ACC112 (cell line): Measurements from ENCODE around the gene BICRA.
"Not testable (repeated sequence)": the region's sequence is repeated elsewhere in the genome, so short reads cannot be mapped to it uniquely, and the experiment has no call there.

Source experiments
- H2AFZ ChIP-seq: fragments of 200-600 bp; sonication (generic); one replicate; pipeline ENCODE4 v1.6.0; 2017; ENCODE audit warnings: antibody characterized with exemption, low read length; ENCODE audit not compliant: unreplicated experiment
- H3K27ac ChIP-seq: fragments of 200-600 bp; sonication (generic); 2 replicates; pipeline ENCODE4 v1.5.1; 2014; ENCODE audit warnings: low read depth, mild to moderate bottlenecking, antibody characterized with exemption, low read length, moderate library complexity
- H3K27me3 ChIP-seq: fragments of 200-600 bp; sonication (generic); 2 replicates; pipeline ENCODE4 v1.6.1; 2014; ENCODE audit warnings: mild to moderate bottlenecking, antibody characterized with exemption, low read length, moderate library complexity, mixed read lengths; ENCODE audit not compliant: insufficient read depth
- H3K36me3 ChIP-seq: fragments of 200-600 bp; sonication (generic); 2 replicates; pipeline ENCODE4 v1.6.1; 2016; ENCODE audit warnings: mild to moderate bottlenecking, antibody characterized with exemption, low read length, moderate library complexity, mixed read lengths; ENCODE audit not compliant: insufficient read depth
- H3K4me1 ChIP-seq: fragments of 200-600 bp; sonication (generic); one replicate; pipeline ENCODE4 v1.6.1; 2016; ENCODE audit warnings: low read length, mixed read lengths; ENCODE audit not compliant: insufficient read depth, unreplicated experiment, control insufficient read depth
- H3K4me3 ChIP-seq: fragments of 200-600 bp; sonication (generic); 2 replicates; pipeline ENCODE4 v1.5.1; 2014; ENCODE audit warnings: mild to moderate bottlenecking, low read depth, low read length
- H3K79me2 ChIP-seq: fragments of 200-600 bp; sonication (generic); one replicate; pipeline ENCODE4 v1.6.0; 2016; ENCODE audit warnings: low read length; ENCODE audit not compliant: control insufficient read depth, unreplicated experiment, insufficient read depth

The BICRA gene

DNA sequence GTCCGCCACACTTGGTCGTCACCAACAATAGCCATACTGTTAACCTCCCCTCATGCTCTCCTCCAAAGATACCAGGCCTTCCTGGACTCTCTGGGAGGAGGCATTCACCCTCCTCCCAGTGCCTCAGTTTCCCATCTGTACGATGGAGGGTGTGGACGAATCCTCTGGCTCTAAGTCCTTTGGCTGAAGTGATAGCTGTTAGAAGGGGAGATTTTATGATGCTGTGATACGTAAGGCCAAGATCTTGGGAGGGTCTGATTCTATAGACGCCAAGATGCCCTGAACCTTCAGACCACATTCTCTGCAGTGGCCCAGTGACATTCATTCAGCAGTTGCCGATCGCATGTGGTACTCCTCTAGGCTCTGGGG, 121.6 kb downstream of the BICRA start:
- no peak overlapping the region for H3K4me3 ChIP-seq
- H3K79me2 ChIP-seq, result peaks cover 20% of the 10 kb centered on the region
- H2AFZ ChIP-seq, result no peak overlapping the region
- H3K27me3 ChIP-seq, result no peaks in the 10 kb centered on the region
- H3K27ac ChIP-seq, result no peak overlapping the region
- peaks cover 17% of the 10 kb centered on the region; the same call in 1 of the 2 replicates for H3K36me3 ChIP-seq
- peaks cover 29% of the 10 kb centered on the region for H3K4me1 ChIP-seq

DNA sequence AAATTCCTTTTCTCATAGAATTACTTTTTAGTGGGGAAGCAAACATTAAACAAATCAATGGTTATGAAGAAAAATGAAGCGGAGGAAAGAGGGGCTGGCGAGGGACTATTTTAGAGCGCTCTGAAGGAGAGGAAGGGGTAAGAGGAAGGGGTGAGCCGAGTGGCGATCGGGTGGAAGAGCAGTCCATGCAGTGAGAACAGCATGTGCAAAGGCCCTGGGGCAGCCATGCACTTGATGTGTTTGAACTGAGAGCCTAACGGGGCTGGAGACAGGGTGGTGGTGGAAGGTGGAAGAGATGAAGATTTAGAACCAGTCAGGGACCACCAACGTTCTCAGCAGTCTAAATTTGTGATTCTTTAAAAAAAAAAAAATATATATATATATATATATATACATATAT, 122.0 kb downstream of the BICRA start:
- Histone ChIP-seq H3K79me2 (peaks cover 20% of the 10 kb centered on the region), H3K36me3 (peaks cover 17% of the 10 kb centered on the region; the same call in 1 of the 2 replicates), H3K27ac (no peak overlapping the region)

DNA sequence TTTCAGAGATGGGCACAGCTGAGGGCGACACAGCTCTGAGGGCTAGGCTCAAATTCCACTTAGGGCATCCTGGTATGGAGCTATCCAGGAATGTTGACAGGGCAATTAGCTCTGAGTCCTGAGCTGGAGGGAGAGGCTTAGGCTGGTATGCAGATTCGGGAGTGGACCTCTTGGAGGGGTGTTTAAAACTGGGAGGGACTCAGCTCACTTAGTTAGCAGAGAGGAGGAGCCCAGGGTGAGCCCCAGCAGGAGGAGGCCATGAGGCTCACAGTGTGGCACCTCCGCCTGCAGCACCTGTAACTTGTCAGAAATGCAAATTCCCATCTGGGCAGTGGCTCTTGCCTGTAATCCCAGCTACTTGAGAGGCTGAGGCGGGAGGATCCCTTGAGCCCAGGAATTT, 126.2 kb downstream of the BICRA start:
- Histone ChIP-seq H3K36me3 (peaks cover 14% of the 10 kb centered on the region; the same call in 1 of the 2 replicates), H3K27me3 (no peaks in the 10 kb centered on the region), H3K27ac (no peak overlapping the region), H3K79me2 (peaks cover 13% of the 10 kb centered on the region), H3K4me3 (no peak overlapping the region), H3K4me1 (no peaks in the 10 kb centered on the region), H2AFZ (no peak overlapping the region)

More for the DNA sequence above, 122.0 kb downstream of the BICRA start:
- Histone ChIP-seq H3K27me3 (no peaks in the 10 kb centered on the region), H3K4me3 (no peak overlapping the region), H3K4me1 (peaks cover 28% of the 10 kb centered on the region), H2AFZ (no peak overlapping the region)

DNA sequence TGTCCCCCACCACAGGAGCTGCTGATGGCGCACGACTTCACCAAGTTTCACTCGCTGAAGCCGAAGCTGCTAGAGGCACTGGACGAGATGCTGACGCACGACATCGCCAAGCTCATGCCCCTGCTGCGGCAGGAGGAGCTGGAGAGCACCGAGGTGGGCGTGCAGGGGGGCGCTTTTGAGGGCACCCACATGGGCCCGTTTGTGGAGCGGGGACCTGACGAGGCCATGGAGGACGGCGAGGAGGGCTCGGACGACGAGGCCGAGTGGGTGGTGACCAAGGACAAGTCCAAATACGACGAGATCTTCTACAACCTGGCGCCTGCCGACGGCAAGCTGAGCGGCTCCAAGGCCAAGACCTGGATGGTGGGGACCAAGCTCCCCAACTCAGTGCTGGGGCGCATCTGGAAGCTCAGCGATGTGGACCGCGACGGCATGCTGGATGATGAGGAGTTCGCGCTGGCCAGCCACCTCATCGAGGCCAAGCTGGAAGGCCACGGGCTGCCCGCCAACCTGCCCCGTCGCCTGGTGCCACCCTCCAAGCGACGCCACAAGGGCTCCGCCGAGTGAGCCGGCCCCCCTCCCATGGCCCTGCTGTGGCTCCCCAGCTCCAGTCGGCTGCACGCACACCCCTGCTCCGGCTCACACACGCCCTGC, 132.1 kb downstream of the BICRA start:
- Histone ChIP-seq H3K4me1 (peaks cover 13% of the 10 kb centered on the region), H3K79me2 (no peaks in the 10 kb centered on the region), H3K27me3 (no peaks in the 10 kb centered on the region), H3K4me3 (no peak overlapping the region), H2AFZ (no peak overlapping the region), H3K27ac (no peak overlapping the region), H3K36me3 (no peaks in the 10 kb centered on the region)

GRCh38 chr19:47741544-47742140, 132.7 kb downstream of the BICRA start:
- H3K36me3 ChIP-seq, result no peaks in the 10 kb centered on the region
- H3K4me1 ChIP-seq, result peaks cover 13% of the 10 kb centered on the region
- no peak overlapping the region for H3K4me3 ChIP-seq
- H3K27ac ChIP-seq, result peak overlapping the region; percentile 94
- no peak overlapping the region for H2AFZ ChIP-seq
- H3K27me3 ChIP-seq, result no peaks in the 10 kb centered on the region
- H3K79me2 ChIP-seq, result peaks cover 6% of the 10 kb centered on the region

GRCh38 chr19:47742634-47743033, 133.7 kb downstream of the BICRA start:
- peaks cover 4% of the 10 kb centered on the region; the same call in 1 of the 2 replicates for H3K36me3 ChIP-seq
- peaks cover 13% of the 10 kb centered on the region for H3K4me1 ChIP-seq
- H3K27me3 ChIP-seq, result no peaks in the 10 kb centered on the region
- peak overlapping the region; percentile 94 for H3K27ac ChIP-seq
- no peak overlapping the region for H3K4me3 ChIP-seq
- H2AFZ ChIP-seq, result no peak overlapping the region
- peaks cover 13% of the 10 kb centered on the region for H3K79me2 ChIP-seq

DNA sequence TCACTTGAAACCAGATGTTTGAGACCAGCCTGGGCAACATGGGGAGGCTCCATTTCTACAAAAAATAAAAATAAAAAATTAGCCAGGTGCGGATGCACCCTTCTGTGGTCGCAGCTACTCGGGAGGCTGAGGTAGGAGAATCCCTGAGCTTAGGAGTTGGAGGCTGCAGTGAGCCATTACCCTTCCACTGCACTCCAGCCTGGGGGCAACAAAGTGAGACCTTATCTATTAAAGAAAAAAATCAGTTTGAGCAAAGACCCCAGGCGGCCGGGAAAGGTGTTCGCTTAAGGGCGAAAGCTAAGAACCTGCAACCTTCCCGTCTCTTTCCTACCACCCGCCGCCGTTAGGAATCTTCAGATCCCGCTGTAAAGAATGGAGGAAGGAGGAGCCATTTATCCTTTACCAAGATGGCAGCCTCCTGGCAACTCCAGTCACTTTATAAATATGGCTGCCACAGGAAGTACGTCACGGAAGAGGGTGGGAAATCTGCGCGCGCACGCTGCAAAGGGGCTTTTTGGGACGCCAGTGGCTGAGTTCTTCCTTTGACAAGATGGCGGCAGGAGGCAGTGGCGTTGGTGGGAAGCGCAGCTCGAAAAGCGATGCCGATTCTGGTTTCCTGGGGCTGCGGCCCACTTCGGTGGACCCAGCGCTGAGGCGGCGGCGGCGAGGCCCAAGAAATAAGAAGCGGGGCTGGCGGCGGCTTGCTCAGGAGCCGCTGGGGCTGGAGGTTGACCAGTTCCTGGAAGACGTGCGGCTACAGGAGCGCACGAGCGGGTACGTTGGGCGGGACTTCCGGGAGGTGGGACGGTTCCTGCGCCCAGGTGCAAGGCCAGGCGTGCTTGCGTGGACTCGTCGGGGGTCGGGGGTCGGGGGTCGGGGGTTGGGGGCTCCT, 136.3 kb downstream of the BICRA start, which contains the start of gene NOP53:
NOP53 (plus strand) TSS at position 537 of the 892 bp plus-strand sequence; CDS start at position 551, 14 bp downstream.
- Histone ChIP-seq H3K79me2 (peaks cover 15% of the 10 kb centered on the region), H3K36me3 (peaks cover 4% of the 10 kb centered on the region; the same call in 1 of the 2 replicates), H3K27ac (peak within 1 kb of the TSS; percentile 94), H2AFZ (peak within 1 kb of the TSS; percentile 50), H3K4me3 (peak within 1 kb of the TSS; percentile 93), H3K4me1 (peaks cover 13% of the 10 kb centered on the region), H3K27me3 (no peaks in the 10 kb centered on the region)

DNA sequence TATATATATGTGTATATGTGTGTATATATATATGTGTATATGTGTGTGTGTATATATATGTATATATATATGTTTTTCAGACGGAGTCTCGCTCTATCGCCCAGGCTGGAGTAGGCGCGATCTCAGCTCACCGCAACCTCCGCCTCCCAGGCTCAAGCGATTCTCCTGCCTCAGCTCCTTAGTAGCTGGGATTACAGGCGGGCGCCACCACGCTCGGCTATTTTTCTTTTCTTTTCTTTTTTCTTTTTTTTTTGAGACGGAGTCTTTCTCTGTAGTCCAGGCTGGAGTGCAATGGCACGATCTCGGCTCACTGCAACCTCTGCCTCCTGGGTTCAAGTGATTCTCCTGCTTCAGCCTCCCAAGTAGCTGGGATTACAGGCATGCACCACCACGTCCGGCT, 137.2 kb downstream of the BICRA start:
- not testable (repeated sequence) for H3K36me3 ChIP-seq, H2AFZ ChIP-seq, H3K27me3 ChIP-seq, H3K27ac ChIP-seq
- Histone ChIP-seq H3K79me2 (peaks cover 15% of the 10 kb centered on the region), H3K4me1 (peaks cover 13% of the 10 kb centered on the region), H3K4me3 (peak overlapping the region; percentile 93)

DNA sequence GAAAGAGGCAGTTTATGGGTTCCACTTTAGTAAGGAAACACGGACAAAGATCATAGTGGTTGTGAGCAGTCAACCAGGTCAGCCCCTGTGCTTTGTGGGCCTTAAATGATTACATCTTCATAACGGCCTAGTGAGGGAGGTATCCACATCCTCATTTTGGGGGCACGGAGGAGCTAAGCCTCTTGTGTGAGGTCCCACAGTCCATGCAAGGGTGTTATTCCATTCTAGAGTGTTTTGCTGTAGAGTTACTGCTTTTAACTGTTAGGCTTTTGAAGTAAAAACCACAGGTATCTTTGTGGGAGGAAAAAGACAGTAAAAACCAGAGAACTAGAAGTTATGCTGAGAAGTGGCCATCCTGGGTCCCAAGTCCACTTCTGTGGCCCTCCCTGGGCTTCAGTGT, 140.4 kb downstream of the BICRA start:
- Histone ChIP-seq H3K27me3 (no peaks in the 10 kb centered on the region), H3K4me3 (no peak overlapping the region), H3K4me1 (peaks cover 1% of the 10 kb centered on the region), H2AFZ (no peak overlapping the region), H3K79me2 (peaks cover 15% of the 10 kb centered on the region), H3K36me3 (peaks cover 8% of the 10 kb centered on the region; the same call in 1 of the 2 replicates), H3K27ac (no peak overlapping the region)

- Histone ChIP-seq H3K4me1 (no peaks in the 10 kb centered on the region), H3K36me3 (peaks cover 8% of the 10 kb centered on the region; the same call in 1 of the 2 replicates), H3K4me3 (no peak overlapping the region), H3K27ac (no peak overlapping the region), H3K27me3 (no peaks in the 10 kb centered on the region), H2AFZ (no peak overlapping the region), H3K79me2 (peaks cover 15% of the 10 kb centered on the region)
Observed at GRCh38 chr19:47750752-47751151, 141.8 kb downstream of the BICRA start.
